H9 (cell line): Measurements from ENCODE around the gene ST6GALNAC3. TPM values are rescaled to one million over a fixed set of nuclear protein-coding genes. Genes with fewer than 3 reads are reported as not detected.

Experiments
- DNase-seq: peaks from one replicate; pipeline ENCODE4 v3.0.0-alpha.2; 2017
- H2AFZ ChIP-seq: one replicate; pipeline ENCODE4 v1.6.1; 2013; ENCODE audit warnings: mild to moderate bottlenecking, low read length, control low read depth, moderate library complexity
- H2AK5ac ChIP-seq: 2 replicates; pipeline ENCODE4 v1.6.1; 2013; ENCODE audit warnings: low read length, control low read depth, mixed read lengths; ENCODE audit not compliant: insufficient read length
- H2BK120ac ChIP-seq: one replicate; pipeline ENCODE4 v1.6.1; 2013; ENCODE audit warnings: low read depth, mild to moderate bottlenecking, low read length, control low read depth, inconsistent platforms; ENCODE audit not compliant: poor library complexity, severe bottlenecking
- H2BK12ac ChIP-seq: 2 replicates; pipeline ENCODE4 v1.6.1; 2013; ENCODE audit warnings: low read length, control low read depth, mixed read lengths, low read depth; ENCODE audit not compliant: insufficient read length
- H2BK15ac ChIP-seq: 2 replicates; pipeline ENCODE4 v1.6.1; 2013; ENCODE audit warnings: low read depth, low read length, control low read depth
- H2BK20ac ChIP-seq: one replicate; pipeline ENCODE4 v1.6.1; 2013; ENCODE audit warnings: low read depth, mild to moderate bottlenecking, low read length, control low read depth, inconsistent platforms; ENCODE audit not compliant: poor library complexity, severe bottlenecking
- H2BK5ac ChIP-seq: 2 replicates; pipeline ENCODE4 v1.6.1; 2013; ENCODE audit warnings: low read length, control low read depth, mixed read lengths; ENCODE audit not compliant: insufficient read length
- H3K14ac ChIP-seq: 2 replicates; pipeline ENCODE4 v1.6.1; 2013; ENCODE audit warnings: low read length, control low read depth; ENCODE audit not compliant: insufficient read depth
- H3K18ac ChIP-seq: 2 replicates; pipeline ENCODE4 v1.6.1; 2013; ENCODE audit warnings: low read depth, mild to moderate bottlenecking, mixed read lengths, low read length, control low read depth; ENCODE audit not compliant: insufficient read length
- H3K23ac ChIP-seq: 2 replicates; pipeline ENCODE4 v1.6.1; 2013; ENCODE audit warnings: low read length, control low read depth, mixed read lengths, low read depth; ENCODE audit not compliant: insufficient read length
- H3K23me2 ChIP-seq: 2 replicates; pipeline ENCODE4 v1.6.1; 2013; ENCODE audit warnings: low read depth, mild to moderate bottlenecking, mixed read lengths, low read length, control low read depth; ENCODE audit not compliant: insufficient read length, poor library complexity, severe bottlenecking
- H3K27ac ChIP-seq: 2 replicates; pipeline ENCODE4 v1.5.1; 2013; ENCODE audit warnings: low read length, control low read depth, mixed read lengths, low read depth; ENCODE audit not compliant: insufficient read length
- H3K27me3 ChIP-seq: 2 replicates; pipeline ENCODE4 v1.6.1; 2013; ENCODE audit warnings: low read length, control low read depth, inconsistent platforms; ENCODE audit not compliant: insufficient read depth
- H3K4ac ChIP-seq: 2 replicates; pipeline ENCODE4 v1.6.1; 2013; ENCODE audit warnings: low read depth, mild to moderate bottlenecking, control low read depth, inconsistent platforms, low read length, moderate library complexity
- H3K4me1 ChIP-seq: 2 replicates; pipeline ENCODE4 v1.6.1; 2013; ENCODE audit warnings: low read length, control low read depth, inconsistent platforms; ENCODE audit not compliant: insufficient read depth
- H3K4me2 ChIP-seq: 2 replicates; pipeline ENCODE4 v1.6.1; 2013; ENCODE audit warnings: low read length, control low read depth, mixed read lengths; ENCODE audit not compliant: insufficient read length, insufficient read depth
- H3K56ac ChIP-seq: 2 replicates; pipeline ENCODE4 v1.6.1; 2013; ENCODE audit warnings: low read depth, mild to moderate bottlenecking, mixed read lengths, low read length, control low read depth; ENCODE audit not compliant: insufficient read length
- H3K79me1 ChIP-seq: 2 replicates; pipeline ENCODE4 v1.6.1; 2013; ENCODE audit warnings: low read depth, mild to moderate bottlenecking, moderate library complexity, low read length, control low read depth, inconsistent platforms; ENCODE audit not compliant: insufficient read depth, poor library complexity, severe bottlenecking
- H3K79me2 ChIP-seq: 2 replicates; pipeline ENCODE4 v1.6.1; 2013; ENCODE audit warnings: low read length, control low read depth, inconsistent platforms; ENCODE audit not compliant: insufficient read depth
- H3K9ac ChIP-seq: 2 replicates; pipeline ENCODE4 v1.6.1; 2013; ENCODE audit warnings: low read length, control low read depth, mixed read lengths; ENCODE audit not compliant: insufficient read length; ENCODE audit errors: extremely low read depth
- H3K9me3 ChIP-seq: one replicate; pipeline ENCODE4 v1.6.1; 2013; ENCODE audit warnings: low read depth, low read length, inconsistent platforms; ENCODE audit not compliant: control insufficient read depth
- H3T11ph ChIP-seq: one replicate; pipeline ENCODE4 v1.6.1; 2013; ENCODE audit warnings: mild to moderate bottlenecking, low read length, control low read depth, inconsistent platforms
- H4K20me1 ChIP-seq: one replicate; pipeline ENCODE4 v1.6.1; 2013; ENCODE audit not compliant: control insufficient read depth, insufficient read length, insufficient read depth
- H4K5ac ChIP-seq: 2 replicates; pipeline ENCODE4 v1.6.1; 2013; ENCODE audit warnings: low read depth, mild to moderate bottlenecking, mixed read lengths, low read length, control low read depth; ENCODE audit not compliant: insufficient read length
- H4K8ac ChIP-seq: replicated peaks from 2 replicates; pipeline ENCODE4 v1.6.1; 2013; ENCODE audit warnings: low read length, control low read depth, mixed read lengths, low read depth; ENCODE audit not compliant: insufficient read length
- H4K91ac ChIP-seq: 2 replicates; pipeline ENCODE4 v1.6.1; 2013; ENCODE audit warnings: low read depth, mild to moderate bottlenecking, moderate library complexity, mixed read lengths, low read length, control low read depth; ENCODE audit not compliant: insufficient read length
- H3K27ac Mint-ChIP-seq, 3 experiments: 2 replicates in 2 of 3; 3 replicates in 1 of 3; pipeline ENCODE4 v1.8.0; 2020 to 2021; ENCODE audit warnings: mixed read lengths in 3 of 3, mild to moderate bottlenecking in 1 of 3, moderate library complexity in 1 of 3
- H3K27me3 Mint-ChIP-seq: 2 replicates; pipeline ENCODE4 v1.8.0; 2021; ENCODE audit warnings: low read depth, mild to moderate bottlenecking, moderate library complexity, mixed read lengths
- H3K36me3 Mint-ChIP-seq, 3 experiments: 2 replicates in 2 of 3; 3 replicates in 1 of 3; pipeline ENCODE4 v1.8.0; 2020 to 2021; ENCODE audit warnings: low read depth in 3 of 3, mixed read lengths in 3 of 3; ENCODE audit not compliant: insufficient read depth in 1 of 3
- H3K4me1 Mint-ChIP-seq, 2 experiments: 2 replicates each; pipeline ENCODE4 v1.8.0; 2020; ENCODE audit warnings: mixed read lengths in 2 of 2
- H3K4me3 Mint-ChIP-seq, 2 experiments: 2 replicates in 1 of 2; 3 replicates in 1 of 2; pipeline ENCODE4 v1.8.0; 2020 to 2021; ENCODE audit warnings: mild to moderate bottlenecking in 2 of 2, mixed read lengths in 2 of 2, moderate library complexity in 1 of 2
- H3K9me3 Mint-ChIP-seq, 2 experiments: 2 replicates in 1 of 2; 3 replicates in 1 of 2; pipeline ENCODE4 v1.8.0; 2020; ENCODE audit warnings: mild to moderate bottlenecking in 2 of 2, mixed read lengths in 2 of 2, moderate library complexity in 1 of 2
- WGBS: extraction: QIAGEN DNeasy Blood & Tissue Kit; methylation state at CpG from one replicate; pipeline ENCODE4 v1.1.7; 2013; ENCODE audit warnings: missing lambda C conversion rate, low lambda C conversion rate, mixed read lengths; ENCODE audit not compliant: insufficient read length; ENCODE audit errors: extremely low coverage; 5-methylcytosine and 5-hydroxymethylcytosine counted together
- total RNA-seq: library from RNA; stranded (reverse); gene quantifications from 2 replicates; pipeline ENCODE4 v1.2.1, GENCODE V29; 2021
- TF ChIP-seq, protein P1 (sequence below): fragments of 200-600 bp; sonication (generic); conservative IDR thresholded peaks from 3 replicates; pipeline ENCODE4 v1.8.0; 2021; ENCODE audit warnings: antibody characterized with exemption, mild to moderate bottlenecking

Gene ST6GALNAC3
- total RNA-seq, 1 experiment from 2014 or later: 11.2 TPM

- H4K8ac ChIP-seq: no peak overlapping the region
- no peak overlapping the region for H3K9ac ChIP-seq
- H4K91ac ChIP-seq: no peak overlapping the region
- no CpG with 5 or more reads among the region's 3 CpGs for WGBS
- no peak overlapping the region for H3K4me2 ChIP-seq
- no peak overlapping the region for H2AK5ac ChIP-seq
- no peaks in the 10 kb centered on the region for H4K20me1 ChIP-seq
- TF ChIP-seq, protein P1, sequence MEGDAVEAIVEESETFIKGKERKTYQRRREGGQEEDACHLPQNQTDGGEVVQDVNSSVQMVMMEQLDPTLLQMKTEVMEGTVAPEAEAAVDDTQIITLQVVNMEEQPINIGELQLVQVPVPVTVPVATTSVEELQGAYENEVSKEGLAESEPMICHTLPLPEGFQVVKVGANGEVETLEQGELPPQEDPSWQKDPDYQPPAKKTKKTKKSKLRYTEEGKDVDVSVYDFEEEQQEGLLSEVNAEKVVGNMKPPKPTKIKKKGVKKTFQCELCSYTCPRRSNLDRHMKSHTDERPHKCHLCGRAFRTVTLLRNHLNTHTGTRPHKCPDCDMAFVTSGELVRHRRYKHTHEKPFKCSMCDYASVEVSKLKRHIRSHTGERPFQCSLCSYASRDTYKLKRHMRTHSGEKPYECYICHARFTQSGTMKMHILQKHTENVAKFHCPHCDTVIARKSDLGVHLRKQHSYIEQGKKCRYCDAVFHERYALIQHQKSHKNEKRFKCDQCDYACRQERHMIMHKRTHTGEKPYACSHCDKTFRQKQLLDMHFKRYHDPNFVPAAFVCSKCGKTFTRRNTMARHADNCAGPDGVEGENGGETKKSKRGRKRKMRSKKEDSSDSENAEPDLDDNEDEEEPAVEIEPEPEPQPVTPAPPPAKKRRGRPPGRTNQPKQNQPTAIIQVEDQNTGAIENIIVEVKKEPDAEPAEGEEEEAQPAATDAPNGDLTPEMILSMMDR: no peak
- no peak overlapping the region for H3K27ac ChIP-seq
- Mint-ChIP-seq H3K36me3 (no peaks in the 10 kb centered on the region), H3K27ac (no peak overlapping the region), H3K9me3 (no peaks in the 10 kb centered on the region), H3K27me3 (no peaks in the 10 kb centered on the region), H3K4me1 (peaks cover 19 to 20% of the 10 kb centered on the region in 2 experiments), H3K4me3 (no peak overlapping the region)
- no peak overlapping the region for H3K23ac ChIP-seq
- H3K23me2 ChIP-seq: no peaks in the 10 kb centered on the region
- H3K56ac ChIP-seq: no peak overlapping the region
- H3K18ac ChIP-seq: no peak overlapping the region
- H3K79me2 ChIP-seq: no peaks in the 10 kb centered on the region
- no peaks in the 10 kb centered on the region for H3K27me3 ChIP-seq
- no peak overlapping the region for H2BK12ac ChIP-seq
- H3K4ac ChIP-seq: no peak overlapping the region
- DNase-seq: no peak
- no peaks in the 10 kb centered on the region for H3K79me1 ChIP-seq
- H3K4me1 ChIP-seq: peaks cover 10% of the 10 kb centered on the region
- no peak overlapping the region for H2BK15ac ChIP-seq
- no peak overlapping the region for H3T11ph ChIP-seq
- H3K14ac ChIP-seq: no peak overlapping the region
- no peak overlapping the region for H2AFZ ChIP-seq
- no peak overlapping the region for H2BK120ac ChIP-seq
- H2BK5ac ChIP-seq: no peak overlapping the region
- H2BK20ac ChIP-seq: no peak overlapping the region
- no peaks in the 10 kb centered on the region for H3K9me3 ChIP-seq
- H4K5ac ChIP-seq: no peak overlapping the region
Observed at GRCh38 chr1:76033800-76034475, 40.6 kb upstream of the ST6GALNAC3 start.
